Measurements from ENCODE around the gene NFATC4.

- TF ChIP-seq CTCF (IDR thresholded peaks at IDR 0.05) (no peak), POLR2A (IDR thresholded peaks at IDR 0.05) (no peak)
Measured at GRCh38 chr14:24356208-24356607, 11.8 kb upstream of the NFATC4 start.
